ENCODE measurements around the gene NPBWR2.
"Not testable (repeated sequence)": the region's sequence is repeated elsewhere in the genome, so short reads cannot be mapped to it uniquely, and the experiment has no call there.

The NPBWR2 gene

DNA sequence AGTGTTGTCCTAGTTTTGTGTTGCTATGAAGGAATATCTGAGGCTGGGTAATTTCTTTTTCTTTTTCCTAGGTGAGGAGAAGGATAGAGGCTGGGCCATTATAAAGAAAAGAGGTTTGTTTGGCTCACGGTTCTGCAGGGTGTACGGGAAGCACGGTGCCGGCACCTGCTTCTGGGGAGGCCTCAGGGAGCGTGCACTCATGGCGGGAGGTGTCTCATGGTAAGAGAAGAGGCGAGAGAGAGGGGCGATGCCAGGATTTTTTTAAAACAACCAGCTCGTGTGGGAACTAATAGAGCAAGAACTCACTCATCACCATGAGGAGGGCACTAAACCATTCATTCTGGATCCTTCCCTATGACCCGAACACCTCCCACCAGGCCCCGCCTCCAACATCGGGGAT is 14.2 kb upstream of the NPBWR2 start:
- no peak for DNase-seq (ENCODE audit: low read depth)
- TF ChIP-seq, protein P1, sequence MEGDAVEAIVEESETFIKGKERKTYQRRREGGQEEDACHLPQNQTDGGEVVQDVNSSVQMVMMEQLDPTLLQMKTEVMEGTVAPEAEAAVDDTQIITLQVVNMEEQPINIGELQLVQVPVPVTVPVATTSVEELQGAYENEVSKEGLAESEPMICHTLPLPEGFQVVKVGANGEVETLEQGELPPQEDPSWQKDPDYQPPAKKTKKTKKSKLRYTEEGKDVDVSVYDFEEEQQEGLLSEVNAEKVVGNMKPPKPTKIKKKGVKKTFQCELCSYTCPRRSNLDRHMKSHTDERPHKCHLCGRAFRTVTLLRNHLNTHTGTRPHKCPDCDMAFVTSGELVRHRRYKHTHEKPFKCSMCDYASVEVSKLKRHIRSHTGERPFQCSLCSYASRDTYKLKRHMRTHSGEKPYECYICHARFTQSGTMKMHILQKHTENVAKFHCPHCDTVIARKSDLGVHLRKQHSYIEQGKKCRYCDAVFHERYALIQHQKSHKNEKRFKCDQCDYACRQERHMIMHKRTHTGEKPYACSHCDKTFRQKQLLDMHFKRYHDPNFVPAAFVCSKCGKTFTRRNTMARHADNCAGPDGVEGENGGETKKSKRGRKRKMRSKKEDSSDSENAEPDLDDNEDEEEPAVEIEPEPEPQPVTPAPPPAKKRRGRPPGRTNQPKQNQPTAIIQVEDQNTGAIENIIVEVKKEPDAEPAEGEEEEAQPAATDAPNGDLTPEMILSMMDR (conservative IDR thresholded peaks at IDR 0.05; ENCODE audit: low read depth, low read length), result no peak
- H3K4me3 ChIP-seq (ENCODE audit: low read depth, low read length), result no peak overlapping the region

DNA sequence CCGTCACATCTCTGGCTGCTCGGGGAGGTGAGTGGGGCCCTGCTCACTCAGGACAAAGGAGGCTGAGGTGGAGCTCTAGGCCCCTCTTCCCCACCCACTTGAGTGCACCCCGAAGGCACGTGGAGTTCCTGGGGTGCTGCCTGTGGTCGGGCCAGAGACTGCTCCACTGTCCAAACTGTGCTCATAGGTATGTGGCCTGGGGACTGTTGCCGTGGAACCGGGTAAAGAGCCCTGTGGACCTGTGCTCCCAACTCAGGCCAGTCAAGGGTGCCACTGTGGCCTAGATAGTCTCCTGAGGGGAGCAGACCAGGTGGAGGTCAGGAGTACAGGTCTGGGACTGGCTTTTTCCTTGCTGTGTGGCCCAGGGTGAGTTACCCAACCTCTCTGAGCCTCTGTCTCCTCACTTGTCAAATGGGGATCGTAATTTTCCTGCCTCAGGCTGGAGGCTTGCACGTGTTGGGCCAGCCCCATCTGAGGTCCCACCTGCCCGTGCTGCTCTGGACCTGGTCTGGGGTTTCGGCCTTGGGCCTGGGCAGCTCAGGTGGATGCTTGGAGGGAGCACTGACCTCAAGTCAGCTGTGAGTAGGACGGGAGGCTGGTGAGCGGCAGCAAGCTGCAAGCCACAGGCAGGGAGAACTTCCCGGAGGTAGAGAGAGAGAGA is 12.4 kb upstream of the NPBWR2 start:
- H3K4me3 ChIP-seq (ENCODE audit: low read depth, low read length), result no peak overlapping the region
- no peak for DNase-seq (ENCODE audit: low read depth)
- TF ChIP-seq, protein P1 (conservative IDR thresholded peaks at IDR 0.05; ENCODE audit: low read depth, low read length), result no peak

- no peak overlapping the region for H3K4me3 ChIP-seq (ENCODE audit: low read depth, low read length)
- DNase-seq (ENCODE audit: low read depth), result no peak
- TF ChIP-seq, protein P1 (conservative IDR thresholded peaks at IDR 0.05; ENCODE audit: low read depth, low read length), result no peak
Measured at GRCh38 chr20:64119301-64119680, 11.9 kb upstream of the NPBWR2 start.

DNA sequence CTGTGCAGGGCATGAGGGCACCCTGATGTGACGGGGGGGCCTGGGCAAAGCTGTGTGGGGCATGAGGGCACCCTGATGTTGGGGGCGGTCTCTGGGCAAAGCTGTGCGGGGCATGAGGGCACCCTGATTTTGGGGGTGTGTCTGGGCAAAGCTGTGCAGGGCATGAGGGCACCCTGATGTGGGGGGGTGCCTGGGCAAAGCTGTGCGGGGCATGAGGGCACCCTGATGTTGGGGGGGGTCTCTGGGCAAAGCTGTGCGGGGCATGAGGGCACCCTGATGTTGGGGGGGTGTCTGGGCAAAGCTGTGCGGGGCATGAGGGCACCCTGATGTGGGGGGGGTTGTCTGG is 10.0 kb upstream of the NPBWR2 start:
- not testable (repeated sequence) for DNase-seq (ENCODE audit: low read depth); H3K4me3 ChIP-seq (ENCODE audit: low read depth, low read length)

DNA sequence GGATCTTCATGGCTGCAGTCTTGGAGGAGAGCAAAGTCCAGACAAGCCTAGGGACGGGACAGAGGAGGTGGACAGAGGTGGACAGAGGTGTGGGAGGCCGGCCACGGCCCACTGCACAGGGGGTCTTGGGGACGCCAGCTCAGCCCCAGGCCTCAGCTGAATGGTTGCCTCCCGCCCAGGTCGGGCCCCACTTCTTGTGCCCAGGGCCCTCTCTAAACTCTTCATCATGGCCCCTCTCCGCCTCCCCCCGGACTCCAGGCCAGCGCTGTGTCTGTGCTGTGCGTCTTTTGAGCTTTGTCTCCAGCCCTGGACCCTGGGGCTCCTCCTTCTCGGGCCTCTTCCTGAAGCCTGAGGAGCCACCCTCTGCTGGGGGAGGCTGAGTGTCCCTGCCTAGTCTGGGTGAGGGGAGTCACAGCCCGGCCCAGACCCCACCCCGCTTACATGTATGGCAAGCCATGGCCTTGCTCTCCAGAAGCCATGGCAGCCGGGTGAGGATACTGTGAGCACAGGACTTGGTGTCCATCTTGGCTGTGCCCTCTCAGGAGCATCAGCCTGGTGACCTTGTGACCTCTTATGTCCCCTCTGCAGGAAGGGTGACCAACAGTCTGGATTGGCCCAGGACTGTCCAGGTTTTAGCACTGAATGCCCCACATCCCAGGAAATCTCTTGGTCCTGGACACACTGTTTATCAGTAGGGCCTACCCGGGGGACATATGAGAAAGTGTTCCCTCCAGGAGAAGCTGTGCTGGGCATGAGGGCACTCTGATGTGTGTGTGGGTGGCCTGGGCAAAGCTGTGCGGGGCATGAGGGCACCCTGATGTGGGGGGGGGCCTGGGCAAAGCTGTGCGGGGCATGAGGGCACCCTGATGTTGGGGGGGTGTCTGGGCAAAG is 9.4 kb upstream of the NPBWR2 start:
- no peak overlapping the region for H3K4me3 ChIP-seq (ENCODE audit: low read depth, low read length)
- no peak for DNase-seq (ENCODE audit: low read depth)

GRCh38 chr20:64116016-64116415 is 8.7 kb upstream of the NPBWR2 start:
- H3K4me3 ChIP-seq (ENCODE audit: low read depth, low read length), result no peak overlapping the region
- TF ChIP-seq, protein P1 (conservative IDR thresholded peaks at IDR 0.05; ENCODE audit: low read depth, low read length), result no peak
- DNase-seq (ENCODE audit: low read depth), result no peak

More for the DNA sequence above, 9.4 kb upstream of the NPBWR2 start:
- TF ChIP-seq, protein P1 (conservative IDR thresholded peaks at IDR 0.05; ENCODE audit: low read depth, low read length), result no peak

DNA sequence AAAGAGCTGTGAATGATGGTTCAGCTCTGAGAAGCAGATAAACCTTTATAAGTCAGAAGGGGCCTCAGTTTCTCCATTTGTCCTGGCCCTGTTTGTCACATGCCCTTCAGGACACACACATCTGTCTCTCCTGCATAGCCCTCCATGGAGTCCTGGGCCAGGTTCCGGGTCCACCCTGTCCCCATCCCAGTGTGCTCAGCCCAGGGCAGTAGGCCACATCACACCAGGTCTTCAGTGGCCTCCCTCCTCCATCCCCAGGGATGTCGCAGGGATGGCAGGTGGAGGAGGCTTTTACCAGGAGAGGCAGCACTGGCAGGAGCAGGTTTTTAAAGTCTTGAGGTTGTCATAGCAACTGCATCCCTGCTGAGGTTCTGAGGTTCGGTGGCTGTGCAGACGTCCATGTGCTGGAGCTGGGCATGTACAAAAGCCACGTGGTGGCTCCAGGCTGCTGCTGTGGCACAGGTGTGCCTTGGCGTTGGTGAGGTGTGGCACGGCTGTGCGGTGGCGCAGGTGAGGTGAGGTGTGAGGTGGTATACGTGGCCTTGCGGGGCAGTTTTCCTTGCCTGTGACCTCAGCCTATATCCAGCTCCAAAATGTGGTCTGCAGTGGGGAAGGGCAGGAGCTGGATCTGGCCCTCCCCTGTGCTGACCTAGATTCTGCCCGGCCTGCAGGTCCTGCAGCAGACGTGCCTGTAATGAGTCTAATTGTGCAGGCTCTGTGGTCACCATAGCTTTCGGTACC is 8.0 kb upstream of the NPBWR2 start:
- DNase-seq (ENCODE audit: low read depth), result no peak
- H3K4me3 ChIP-seq (ENCODE audit: low read depth, low read length), result no peak overlapping the region
- TF ChIP-seq, protein P1 (conservative IDR thresholded peaks at IDR 0.05; ENCODE audit: low read depth, low read length), result no peak

Data from choroid plexus epithelial cell (primary cell).